ENCODE data around the gene ABLIM2. TPM values are rescaled to one million over a fixed set of nuclear protein-coding genes. Genes with fewer than 3 reads are reported as not detected.
A peak's percentile ranks its signal among the peaks of the same experiment; 100 is the strongest.

ABLIM2 gene
- total RNA-seq, 4 donors from 2014 or later = 9.2 to 24.0 (median 12.3) TPM

DNA sequence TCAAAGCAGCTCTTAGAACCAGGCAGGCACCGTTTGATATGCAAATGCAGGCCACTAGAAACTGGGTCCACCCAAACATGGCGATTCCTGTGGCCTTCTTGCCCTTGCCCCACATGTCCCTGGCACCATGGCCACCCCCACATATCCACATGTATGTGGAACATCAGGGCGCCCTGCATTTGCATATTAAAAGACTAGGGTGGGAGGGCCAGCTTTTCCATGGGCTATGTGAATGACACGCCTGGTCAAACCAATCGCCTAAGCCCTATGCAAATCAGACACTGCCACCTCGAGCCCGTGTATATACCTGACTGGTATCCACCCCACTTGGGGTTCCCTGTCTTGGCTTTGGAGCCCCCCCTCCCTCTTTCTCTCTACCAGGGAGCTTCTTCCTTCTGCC is 107.0 kb downstream of the ABLIM2 start:
- Histone ChIP-seq H3K9me3 (no peaks in the 10 kb centered on the region), H3K36me3 (no peaks in the 10 kb centered on the region), H3K4me1 (peaks cover 21 to 23% of the 10 kb centered on the region in 2 donors), H3K27ac (peak overlapping the region in 2 of 3 donors; percentile 87), H3K4me3 (replicated peaks in 1 of 3) (no peak overlapping the region), H3K27me3 (no peaks in the 10 kb centered on the region)
- intact Hi-C loops (cut with DNase I) = no loop called here
- WGBS, 2 donors = 88 to 90% methylated on average over 7 of the region's 7 CpGs
- no peak for TF ChIP-seq POLR2A (IDR thresholded peaks at IDR 0.05)
- TF ChIP-seq, protein P1, sequence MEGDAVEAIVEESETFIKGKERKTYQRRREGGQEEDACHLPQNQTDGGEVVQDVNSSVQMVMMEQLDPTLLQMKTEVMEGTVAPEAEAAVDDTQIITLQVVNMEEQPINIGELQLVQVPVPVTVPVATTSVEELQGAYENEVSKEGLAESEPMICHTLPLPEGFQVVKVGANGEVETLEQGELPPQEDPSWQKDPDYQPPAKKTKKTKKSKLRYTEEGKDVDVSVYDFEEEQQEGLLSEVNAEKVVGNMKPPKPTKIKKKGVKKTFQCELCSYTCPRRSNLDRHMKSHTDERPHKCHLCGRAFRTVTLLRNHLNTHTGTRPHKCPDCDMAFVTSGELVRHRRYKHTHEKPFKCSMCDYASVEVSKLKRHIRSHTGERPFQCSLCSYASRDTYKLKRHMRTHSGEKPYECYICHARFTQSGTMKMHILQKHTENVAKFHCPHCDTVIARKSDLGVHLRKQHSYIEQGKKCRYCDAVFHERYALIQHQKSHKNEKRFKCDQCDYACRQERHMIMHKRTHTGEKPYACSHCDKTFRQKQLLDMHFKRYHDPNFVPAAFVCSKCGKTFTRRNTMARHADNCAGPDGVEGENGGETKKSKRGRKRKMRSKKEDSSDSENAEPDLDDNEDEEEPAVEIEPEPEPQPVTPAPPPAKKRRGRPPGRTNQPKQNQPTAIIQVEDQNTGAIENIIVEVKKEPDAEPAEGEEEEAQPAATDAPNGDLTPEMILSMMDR (IDR thresholded peaks at IDR 0.05) = no peak
- DNase-seq = no peak

DNA sequence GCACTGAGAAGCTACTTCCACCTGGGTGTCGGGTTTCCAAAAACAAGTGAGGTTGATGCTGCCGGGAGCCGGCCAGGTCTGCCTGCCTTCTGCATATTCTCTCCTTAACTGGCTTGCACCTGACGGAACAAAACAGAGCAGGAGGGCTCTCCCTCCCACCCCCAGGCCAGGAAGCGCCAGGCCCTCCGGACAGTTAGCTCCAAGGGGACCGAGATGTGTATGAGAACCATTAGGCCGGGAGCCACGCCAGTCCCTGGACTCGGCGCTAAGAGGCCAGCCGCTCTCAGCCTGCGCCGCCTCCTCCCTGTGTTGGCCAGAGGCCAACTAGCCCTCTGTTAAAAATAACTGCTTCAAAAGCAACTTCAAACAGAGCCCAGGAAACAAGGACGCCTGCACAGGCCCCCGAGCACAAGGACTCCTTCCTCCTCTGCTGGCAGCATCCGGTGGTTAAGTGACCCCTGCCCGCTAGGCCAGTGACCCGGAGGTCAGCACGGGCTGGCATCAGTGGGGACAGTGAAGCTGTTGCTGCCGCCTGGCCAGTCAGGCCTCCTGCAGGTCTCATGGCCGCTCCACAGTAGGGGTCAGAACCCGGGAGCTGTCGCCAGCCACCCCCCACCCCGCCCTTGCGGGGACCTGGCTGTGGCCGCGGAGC is 107.9 kb downstream of the ABLIM2 start:
- intact Hi-C loops (cut with DNase I) = no loop called here

DNA sequence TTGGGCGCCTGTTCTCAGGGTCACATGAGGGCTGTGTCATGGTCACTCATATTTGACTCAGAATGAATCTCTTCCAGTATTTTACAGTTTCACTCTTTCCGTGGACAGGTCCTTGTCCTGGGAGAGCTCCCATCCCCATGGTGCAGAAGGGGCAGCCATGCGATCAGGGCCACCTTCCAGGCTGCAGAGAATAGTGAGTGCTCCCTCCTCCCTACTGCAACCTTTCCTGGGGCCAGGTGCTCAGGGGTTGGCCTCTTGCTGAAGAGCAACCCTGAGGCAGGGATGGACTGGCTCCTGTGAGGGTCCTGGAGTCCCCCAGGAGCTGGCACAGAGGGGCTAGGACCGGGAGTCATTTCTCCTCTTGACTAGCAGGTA is 108.4 kb downstream of the ABLIM2 start:
- Histone ChIP-seq H3K4me1 (peaks cover 21 to 23% of the 10 kb centered on the region in 2 donors), H3K4me3 (replicated peaks in 1 of 3) (no peak overlapping the region), H3K36me3 (no peaks in the 10 kb centered on the region), H3K27ac (peak overlapping the region; percentile 77 to 87 (median 87)), H3K27me3 (no peaks in the 10 kb centered on the region), H3K9me3 (no peaks in the 10 kb centered on the region)
- WGBS, 2 donors = 51 to 56% methylated on average over 3 to 4 of the region's 4 CpGs
- TF ChIP-seq, protein P1 (IDR thresholded peaks at IDR 0.05) = no peak
- TF ChIP-seq POLR2A (IDR thresholded peaks at IDR 0.05) = no peak
- DNase-seq = no peak
- intact Hi-C loops (cut with DNase I) = no loop called here

More for the DNA sequence above, 107.9 kb downstream of the ABLIM2 start:
- Histone ChIP-seq H3K27ac (peak overlapping the region; percentile 77 to 87 (median 87)), H3K4me3 (replicated peaks in 1 of 3) (no peak overlapping the region), H3K36me3 (no peaks in the 10 kb centered on the region), H3K4me1 (peaks cover 21 to 23% of the 10 kb centered on the region in 2 donors), H3K27me3 (no peaks in the 10 kb centered on the region), H3K9me3 (no peaks in the 10 kb centered on the region)
- TF ChIP-seq POLR2A (IDR thresholded peaks at IDR 0.05) = peak in 1 of 2 donors; percentile 44
- TF ChIP-seq, protein P1 (IDR thresholded peaks at IDR 0.05) = peak in 1 of 6 experiments; percentile 13
- 7 to 9% methylated on average over 9 to 22 of the region's 28 CpGs for WGBS, 2 donors
- DNase-seq = peak; percentile 93 to 94

DNA sequence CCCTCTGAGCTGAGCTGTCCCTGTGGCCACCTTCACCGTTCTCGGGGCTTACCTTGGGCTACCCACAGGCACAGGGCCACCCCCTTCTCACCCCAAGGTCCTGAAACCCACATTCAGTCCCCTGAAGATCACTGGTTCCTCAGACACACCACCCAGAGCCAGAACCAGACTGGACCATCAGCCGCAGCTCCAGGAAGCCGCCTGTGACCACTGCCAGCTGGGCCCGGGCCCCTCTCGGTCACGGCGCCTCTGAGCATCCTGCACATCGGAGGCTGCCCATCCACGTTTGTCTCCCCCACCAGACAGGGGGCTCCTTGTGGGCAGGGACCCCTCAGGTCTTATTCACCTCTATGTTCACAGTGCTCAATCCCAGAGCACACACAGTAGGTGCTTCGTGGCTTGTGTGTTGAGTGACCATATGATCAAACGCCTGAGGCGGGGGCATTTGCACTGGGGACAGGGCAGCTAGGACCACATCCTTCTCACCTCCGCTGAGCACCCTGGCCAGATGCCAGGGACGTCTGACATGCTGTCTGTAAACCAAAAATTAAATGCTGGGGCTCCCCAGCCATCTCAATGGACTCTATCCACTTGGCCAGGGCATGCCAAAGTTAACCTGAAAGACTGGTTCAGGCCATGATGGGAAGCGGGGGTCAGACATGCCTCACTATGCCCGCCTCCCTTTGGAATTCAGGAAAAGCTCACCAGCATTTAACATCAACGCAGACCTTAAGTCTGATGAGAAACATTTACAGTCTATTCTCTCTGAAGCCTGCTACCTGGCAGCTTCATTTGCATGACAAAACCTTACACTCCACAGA is 109.5 kb downstream of the ABLIM2 start:
- peak; percentile 43 to 58 for DNase-seq
- peak overlapping the region in 1 of 3 donors; percentile 87 for H3K27ac ChIP-seq
- intact Hi-C loops (cut with DNase I) = no loop called here
- 82 to 91% methylated on average over 15 to 16 of the region's 18 CpGs for WGBS, 2 donors
- H3K9me3 ChIP-seq = no peaks in the 10 kb centered on the region
- no peaks in the 10 kb centered on the region for H3K27me3 ChIP-seq
- H3K4me3 ChIP-seq (replicated peaks in 1 of 3) = no peak overlapping the region
- H3K4me1 ChIP-seq = peaks cover 21 to 23% of the 10 kb centered on the region in 2 donors
- H3K36me3 ChIP-seq = no peaks in the 10 kb centered on the region
- TF ChIP-seq, protein P1 (IDR thresholded peaks at IDR 0.05) = no peak
- TF ChIP-seq POLR2A (IDR thresholded peaks at IDR 0.05) = no peak
